GM18870 (cell line): Measurements from ENCODE around the gene GRB7.
"Not testable (repeated sequence)": the region's sequence is repeated elsewhere in the genome, so short reads cannot be mapped to it uniquely, and the experiment has no call there.

Source experiments
- ATAC-seq: cut with Tn5 transposase; IDR thresholded peaks from one replicate; pipeline ENCODE4 v1.9.1; 2021; ENCODE audit warnings: moderate library complexity; ENCODE audit not compliant: unreplicated experiment

The GRB7 gene

GRCh38 chr17:39737760-39738567 lies at the start of gene GRB7:
Gene GRB7 (plus strand): TSS chr17:39737938. CDS start chr17:39742302, 4,364 bp downstream.
- no peak for ATAC-seq

GRCh38 chr17:39688475-39688835 lies 49.3 kb upstream of the GRB7 start:
- no peak for ATAC-seq

DNA sequence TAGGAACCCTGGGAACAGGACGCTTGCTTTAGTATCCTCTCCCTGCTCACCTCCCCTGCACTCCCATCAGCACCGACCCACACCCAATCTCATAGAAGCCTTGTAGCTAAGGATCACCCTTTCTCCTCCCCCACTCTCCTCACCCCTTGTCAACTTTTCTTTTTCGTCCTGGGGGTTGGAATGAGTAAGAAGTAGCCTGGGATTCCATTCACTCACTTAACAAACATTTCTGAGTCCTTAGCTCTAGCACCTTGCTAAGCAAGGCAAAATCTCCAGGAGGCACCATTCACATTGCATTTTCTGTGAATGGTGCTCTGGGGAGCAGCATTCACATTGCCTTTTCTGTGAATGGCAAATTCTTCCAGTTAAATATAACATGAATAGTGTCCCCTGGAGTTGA lies 48.8 kb upstream of the GRB7 start:
- ATAC-seq, result no peak

DNA sequence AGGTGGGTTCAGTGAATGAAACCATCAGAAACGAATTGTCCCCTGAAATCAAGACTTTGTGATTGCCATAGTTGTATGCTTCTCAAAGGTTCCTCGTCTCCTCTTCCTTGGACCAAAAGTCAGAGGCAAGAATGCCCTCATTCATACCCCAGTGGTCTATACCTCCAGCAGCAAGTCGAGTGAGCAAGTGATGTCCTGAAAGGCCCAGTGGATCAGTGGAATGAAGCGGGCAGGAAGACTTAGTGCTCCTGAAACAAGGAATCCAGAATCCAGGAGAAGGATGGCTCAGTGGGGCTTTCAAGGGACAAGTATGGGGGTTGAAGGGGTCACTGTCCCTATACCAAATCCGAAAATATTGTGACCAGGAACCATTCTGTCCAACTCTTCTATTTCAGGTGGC lies 43.1 kb upstream of the GRB7 start:
- no peak for ATAC-seq

- no peak for ATAC-seq
These were observed 42.7 kb upstream of the GRB7 start for GRCh38 chr17:39695089-39695474.

DNA sequence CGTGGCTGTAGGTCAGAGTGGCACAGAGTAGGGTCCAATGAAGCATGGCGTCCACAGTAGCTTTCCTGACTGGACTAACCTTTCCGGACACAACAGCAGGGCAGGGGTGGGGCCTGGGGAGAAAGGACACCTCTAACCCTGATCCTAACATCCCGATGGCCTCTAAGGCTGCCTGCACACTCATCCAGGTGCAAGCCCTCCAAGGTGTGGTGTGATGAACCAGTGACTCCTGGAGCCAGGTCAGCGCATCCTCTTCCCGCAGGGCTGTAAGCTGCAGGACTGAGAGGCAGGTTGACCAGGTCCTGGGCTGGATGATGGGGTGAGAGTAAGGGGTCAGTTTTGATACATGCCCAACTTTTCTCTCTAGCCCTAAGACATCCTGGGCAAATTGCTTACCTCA lies 41.0 kb upstream of the GRB7 start:
- no peak for ATAC-seq

- no peak for ATAC-seq
These were observed 39.8 kb upstream of the GRB7 start for GRCh38 chr17:39697961-39698360.

DNA sequence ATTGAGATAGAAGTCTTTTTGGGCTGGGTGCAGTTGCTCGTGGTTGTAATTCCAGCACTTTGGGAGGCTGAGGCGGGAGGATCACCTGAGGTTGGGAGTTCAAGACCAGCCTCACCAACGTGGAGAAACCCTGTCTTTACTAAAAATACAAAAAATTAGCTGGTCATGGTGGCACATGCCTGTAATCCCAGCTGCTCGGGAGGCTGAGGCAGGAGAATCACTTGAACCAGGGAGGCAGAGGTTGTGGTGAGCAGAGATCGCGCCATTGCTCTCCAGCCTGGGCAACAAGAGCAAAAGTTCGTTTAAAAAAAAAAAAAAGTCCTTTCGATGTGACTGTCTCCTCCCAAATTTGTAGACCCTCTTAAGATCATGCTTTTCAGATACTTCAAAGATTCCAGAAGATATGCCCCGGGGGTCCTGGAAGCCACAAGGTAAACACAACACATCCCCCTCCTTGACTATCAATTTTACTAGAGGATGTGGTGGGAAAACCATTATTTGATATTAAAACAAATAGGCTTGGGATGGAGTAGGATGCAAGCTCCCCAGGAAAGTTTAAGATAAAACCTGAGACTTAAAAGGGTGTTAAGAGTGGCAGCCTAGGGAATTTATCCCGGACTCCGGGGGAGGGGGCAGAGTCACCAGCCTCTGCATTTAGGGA lies 38.5 kb upstream of the GRB7 start:
- not testable (repeated sequence) for ATAC-seq

GRCh38 chr17:39699818-39700147 lies 38.0 kb upstream of the GRB7 start, which contains the start of gene ERBB2:
Gene ERBB2 (plus strand): TSS chr17:39700064. CDS start chr17:39700239, 175 bp downstream.
- ATAC-seq, result no peak

DNA sequence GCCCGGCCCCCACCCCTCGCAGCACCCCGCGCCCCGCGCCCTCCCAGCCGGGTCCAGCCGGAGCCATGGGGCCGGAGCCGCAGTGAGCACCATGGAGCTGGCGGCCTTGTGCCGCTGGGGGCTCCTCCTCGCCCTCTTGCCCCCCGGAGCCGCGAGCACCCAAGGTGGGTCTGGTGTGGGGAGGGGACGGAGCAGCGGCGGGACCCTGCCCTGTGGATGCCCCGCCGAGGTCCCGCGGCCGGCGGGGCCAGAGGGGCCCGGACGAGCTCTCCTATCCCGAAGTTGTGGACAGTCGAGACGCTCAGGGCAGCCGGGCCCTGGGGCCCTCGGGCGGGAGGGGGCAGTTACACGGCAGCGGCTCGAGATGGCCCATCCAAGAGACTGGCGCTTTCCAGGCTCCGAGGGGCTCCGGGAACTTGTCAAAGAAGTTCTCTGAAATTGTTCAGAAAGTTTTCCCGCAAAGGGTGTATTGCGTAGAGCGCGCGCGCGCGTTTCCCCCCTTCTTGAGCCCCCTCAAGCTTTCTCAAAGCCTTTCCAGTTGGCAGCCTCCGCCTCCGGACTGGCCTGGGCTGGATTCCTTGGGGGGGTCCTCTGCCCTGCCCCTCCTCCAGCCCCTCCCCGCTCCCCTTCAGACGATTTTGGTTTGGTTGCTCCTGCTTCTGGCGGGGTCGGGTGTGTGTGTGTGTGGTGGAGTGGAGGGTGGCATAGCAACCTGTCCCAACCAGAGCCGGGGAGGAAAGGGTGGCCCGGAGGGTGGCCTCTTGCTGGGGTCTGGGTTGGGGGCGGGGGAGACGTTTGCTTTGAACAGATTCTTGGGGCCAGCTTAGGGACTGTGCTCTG lies 37.4 kb upstream of the GRB7 start:
- ATAC-seq, result no peak

DNA sequence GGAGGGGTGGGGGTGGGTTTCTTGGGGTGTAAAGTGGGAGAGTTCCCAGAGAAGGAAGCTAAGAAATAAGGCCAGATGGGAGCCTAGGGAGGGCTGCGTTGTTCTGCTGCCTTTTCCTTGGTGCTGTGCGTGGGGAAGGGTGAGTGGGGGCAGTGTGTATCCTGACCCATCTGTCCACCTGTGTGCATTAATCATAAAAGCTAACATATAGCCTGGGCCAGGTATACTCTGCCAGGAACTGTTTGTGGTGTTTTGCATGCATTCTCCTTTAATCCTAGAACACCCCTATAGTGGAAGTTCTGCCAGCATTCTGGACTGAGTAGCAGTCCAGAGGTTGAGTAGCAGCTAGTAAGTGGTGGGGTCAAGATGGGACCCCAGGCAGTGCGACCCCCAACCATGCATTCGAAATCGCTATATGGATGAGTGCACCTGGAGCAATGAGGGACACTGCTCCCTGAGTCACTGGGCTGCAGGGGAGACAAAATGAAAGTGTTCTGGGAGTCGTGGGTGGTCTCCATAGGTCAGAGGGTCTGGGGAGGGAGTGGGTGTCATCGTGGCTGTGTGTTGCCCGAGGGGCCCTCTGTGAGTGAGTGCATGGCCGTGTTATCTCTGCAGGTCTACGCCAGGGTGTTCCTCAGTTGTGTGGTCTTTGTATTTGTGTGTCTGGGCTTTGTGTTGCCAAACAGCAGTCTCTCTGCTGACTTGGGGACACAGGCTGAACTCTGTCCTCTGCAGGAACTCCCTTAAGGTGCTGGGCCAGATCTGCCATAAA lies 36.5 kb upstream of the GRB7 start:
- no peak for ATAC-seq

- no peak for ATAC-seq
These were observed 35.8 kb upstream of the GRB7 start for GRCh38 chr17:39701784-39702422.

GRCh38 chr17:39702901-39703893 lies 34.5 kb upstream of the GRB7 start:
- ATAC-seq, result no peak

GRCh38 chr17:39703913-39704312 lies 33.8 kb upstream of the GRB7 start:
- no peak for ATAC-seq

GRCh38 chr17:39704821-39705551 lies 32.8 kb upstream of the GRB7 start:
- ATAC-seq, result no peak

- no peak for ATAC-seq
These were observed 31.9 kb upstream of the GRB7 start for GRCh38 chr17:39705786-39706348.

- ATAC-seq, result no peak
These were observed 31.4 kb upstream of the GRB7 start for GRCh38 chr17:39706383-39706782.

DNA sequence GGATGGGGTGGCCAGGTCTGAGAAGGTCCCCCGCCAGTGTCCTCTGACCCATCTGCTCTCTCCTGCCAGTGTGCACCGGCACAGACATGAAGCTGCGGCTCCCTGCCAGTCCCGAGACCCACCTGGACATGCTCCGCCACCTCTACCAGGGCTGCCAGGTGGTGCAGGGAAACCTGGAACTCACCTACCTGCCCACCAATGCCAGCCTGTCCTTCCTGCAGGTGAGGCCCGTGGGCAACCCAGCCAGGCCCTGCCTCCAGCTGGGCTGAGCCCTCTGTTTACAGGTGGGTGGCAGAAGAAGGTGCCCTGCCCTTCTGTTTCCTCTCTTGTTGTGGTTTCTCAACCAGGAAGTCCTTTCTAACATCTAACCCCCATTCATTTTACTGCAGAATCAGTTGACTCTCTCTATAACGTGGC lies 30.8 kb upstream of the GRB7 start:
- ATAC-seq, result no peak
